ENCODE measurements around the gene RGS3.

DNA sequence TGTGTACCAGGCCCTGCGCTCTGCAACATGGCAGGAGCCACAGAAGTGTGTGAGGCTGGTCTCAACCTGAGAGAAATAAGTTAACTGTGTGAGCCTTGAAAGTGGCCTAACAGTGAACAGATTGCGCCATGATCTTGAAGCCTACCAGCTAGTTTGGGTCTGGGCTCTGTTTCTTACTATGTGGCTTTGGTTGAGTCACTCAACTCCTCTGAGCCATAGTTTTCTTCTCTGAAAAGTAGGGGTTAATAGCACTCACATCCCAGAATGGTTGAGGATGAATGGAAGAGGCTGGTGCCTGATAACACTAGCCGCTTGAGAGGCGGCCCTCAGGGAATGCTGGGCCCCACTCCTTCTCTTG is 121.5 kb downstream of the RGS3 start:
- TF ChIP-seq ZSCAN20 (CRISPR knock-in tag; IDR thresholded peaks at IDR 0.05) (no peak), MAZ (IDR thresholded peaks at IDR 0.05; ENCODE audit: borderline replicate concordance, low read depth, low read length) (no peak), CHD4 (IDR thresholded peaks at IDR 0.05; ENCODE audit: borderline replicate concordance) (no peak)
- TF ChIP-seq, protein P1, sequence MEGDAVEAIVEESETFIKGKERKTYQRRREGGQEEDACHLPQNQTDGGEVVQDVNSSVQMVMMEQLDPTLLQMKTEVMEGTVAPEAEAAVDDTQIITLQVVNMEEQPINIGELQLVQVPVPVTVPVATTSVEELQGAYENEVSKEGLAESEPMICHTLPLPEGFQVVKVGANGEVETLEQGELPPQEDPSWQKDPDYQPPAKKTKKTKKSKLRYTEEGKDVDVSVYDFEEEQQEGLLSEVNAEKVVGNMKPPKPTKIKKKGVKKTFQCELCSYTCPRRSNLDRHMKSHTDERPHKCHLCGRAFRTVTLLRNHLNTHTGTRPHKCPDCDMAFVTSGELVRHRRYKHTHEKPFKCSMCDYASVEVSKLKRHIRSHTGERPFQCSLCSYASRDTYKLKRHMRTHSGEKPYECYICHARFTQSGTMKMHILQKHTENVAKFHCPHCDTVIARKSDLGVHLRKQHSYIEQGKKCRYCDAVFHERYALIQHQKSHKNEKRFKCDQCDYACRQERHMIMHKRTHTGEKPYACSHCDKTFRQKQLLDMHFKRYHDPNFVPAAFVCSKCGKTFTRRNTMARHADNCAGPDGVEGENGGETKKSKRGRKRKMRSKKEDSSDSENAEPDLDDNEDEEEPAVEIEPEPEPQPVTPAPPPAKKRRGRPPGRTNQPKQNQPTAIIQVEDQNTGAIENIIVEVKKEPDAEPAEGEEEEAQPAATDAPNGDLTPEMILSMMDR (IDR thresholded peaks at IDR 0.05): no peak

Data from A549 (cell line).